GM18873 (cell line): Measurements from ENCODE around the gene ZNF581.

Experiments used
- ATAC-seq: cut with Tn5 transposase; IDR thresholded peaks from one replicate; pipeline ENCODE4 v1.9.1; 2021; ENCODE audit warnings: mild to moderate bottlenecking, moderate library complexity, moderate number of reproducible peaks; ENCODE audit not compliant: unreplicated experiment, low FRiP score

ZNF581 gene

DNA sequence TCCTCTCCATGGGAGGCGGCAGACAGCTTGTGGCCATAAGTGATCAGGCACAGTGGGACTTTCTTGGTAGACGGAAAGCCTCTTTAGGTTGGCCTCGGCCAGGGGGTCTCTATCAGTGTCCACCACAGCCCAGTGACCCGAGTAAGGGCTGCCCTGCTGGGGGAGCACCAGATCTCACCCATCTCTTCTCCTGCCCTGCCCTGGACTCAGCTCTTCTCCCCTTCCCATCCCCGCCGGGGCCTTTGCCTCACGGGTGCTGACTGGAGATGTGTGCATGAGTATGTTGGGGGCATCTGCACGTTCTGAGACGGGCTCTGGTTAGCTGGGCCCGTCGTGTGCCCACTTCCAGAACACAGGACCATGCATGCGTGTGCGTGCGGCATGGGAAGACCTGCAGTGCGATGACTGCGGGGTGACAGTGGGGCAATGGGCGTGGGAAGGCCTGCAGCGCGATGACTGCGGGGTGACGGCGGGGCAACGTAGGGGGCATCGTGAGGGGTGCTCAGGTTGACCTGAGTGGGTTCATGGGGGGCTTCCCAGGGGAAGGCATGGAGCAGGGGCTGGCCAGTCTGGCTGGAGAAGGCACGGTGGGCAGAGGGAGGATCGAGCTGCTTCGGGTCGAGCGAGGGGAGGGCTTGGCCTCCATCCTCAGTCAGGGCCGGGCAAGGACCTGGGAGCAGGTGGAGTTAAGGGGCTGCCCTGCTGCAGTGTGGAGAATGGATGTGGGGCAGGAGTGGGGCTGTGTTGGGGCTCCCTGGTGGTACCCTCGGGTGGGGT lies 47.5 kb downstream of the ZNF581 start:
- ATAC-seq, result no peak

GRCh38 chr19:55691561-55692481 lies 48.4 kb downstream of the ZNF581 start:
- no peak for ATAC-seq

GRCh38 chr19:55692681-55693081 lies 49.2 kb downstream of the ZNF581 start:
- ATAC-seq, result no peak

DNA sequence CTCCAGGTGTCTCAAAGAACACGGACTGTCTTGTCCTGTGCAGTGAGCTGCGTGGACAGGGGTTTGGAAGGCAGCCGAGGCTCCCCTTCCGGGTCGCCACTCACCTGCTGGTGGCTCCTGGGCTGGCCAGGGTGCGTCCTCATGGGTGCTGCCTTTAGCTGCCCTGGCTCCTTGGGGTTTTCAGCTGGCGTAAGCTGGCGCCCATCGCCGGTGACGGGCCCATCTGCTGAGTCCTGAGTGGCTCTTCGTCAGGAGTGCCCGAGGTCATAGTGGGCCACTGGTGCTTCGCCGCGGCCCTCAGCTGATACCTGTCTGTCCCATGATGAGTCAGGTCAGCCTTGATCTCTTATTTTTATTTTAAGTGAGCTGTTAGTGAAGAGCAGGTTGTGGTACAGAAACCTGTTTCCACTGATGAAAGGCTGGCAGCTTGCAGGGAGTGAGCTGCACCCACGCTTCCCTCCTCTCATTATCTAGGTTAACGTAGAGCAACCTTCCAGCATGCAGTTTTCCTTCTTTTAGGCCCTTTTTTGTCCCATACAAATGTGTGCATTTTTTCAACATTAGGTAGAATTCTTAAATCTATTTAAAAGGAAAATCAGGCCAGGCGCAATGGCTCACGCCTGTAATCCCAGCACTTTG lies 50.0 kb downstream of the ZNF581 start:
- no peak for ATAC-seq

- no peak for ATAC-seq
These were observed 50.8 kb downstream of the ZNF581 start for GRCh38 chr19:55694241-55694655.

DNA sequence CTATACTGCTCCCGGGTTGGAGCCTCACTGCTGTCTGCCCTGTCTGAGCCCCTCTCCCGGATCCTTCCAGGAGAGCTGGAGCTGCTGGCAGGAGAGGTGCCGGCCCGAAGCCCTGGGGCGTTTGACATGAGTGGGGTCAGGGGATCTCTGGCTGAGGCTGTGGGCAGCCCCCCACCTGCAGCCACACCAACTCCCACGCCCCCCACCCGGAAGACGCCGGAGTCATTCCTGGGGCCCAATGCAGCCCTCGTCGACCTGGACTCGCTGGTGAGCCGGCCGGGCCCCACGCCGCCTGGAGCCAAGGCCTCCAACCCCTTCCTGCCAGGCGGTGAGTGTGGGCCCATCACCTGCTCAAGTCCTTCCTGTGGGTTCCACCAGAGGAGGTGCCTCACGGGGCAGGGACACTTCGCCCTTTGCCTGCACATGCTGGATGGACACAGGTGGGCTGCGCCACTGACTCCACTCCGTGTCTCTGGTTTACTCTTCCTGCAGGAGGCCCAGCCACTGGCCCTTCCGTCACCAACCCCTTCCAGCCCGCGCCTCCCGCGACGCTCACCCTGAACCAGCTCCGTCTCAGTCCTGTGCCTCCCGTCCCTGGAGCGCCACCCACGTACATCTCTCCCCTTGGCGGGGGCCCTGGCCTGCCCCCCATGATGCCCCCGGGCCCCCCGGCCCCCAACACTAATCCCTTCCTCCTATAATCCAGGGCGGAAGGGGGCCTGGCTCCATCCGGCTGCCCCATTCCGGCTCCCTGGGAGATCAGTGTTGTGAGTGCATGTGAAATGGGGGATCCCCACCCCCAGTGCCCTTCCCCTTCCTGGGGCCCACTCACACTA lies 51.4 kb downstream of the ZNF581 start:
- ATAC-seq, result no peak
